GM18502 (cell line): Measurements from ENCODE around the gene ZBTB11.
A peak's percentile ranks its signal among the peaks of the same experiment; 100 is the strongest.
"Not testable (repeated sequence)": the region's sequence is repeated elsewhere in the genome, so short reads cannot be mapped to it uniquely, and the experiment has no call there.

Experiments used
- ATAC-seq: cut with Tn5 transposase; IDR thresholded peaks from one replicate; pipeline ENCODE4 v1.9.1; 2021; ENCODE audit warnings: mild to moderate bottlenecking; ENCODE audit not compliant: unreplicated experiment, poor library complexity

ZBTB11 gene, protein sequence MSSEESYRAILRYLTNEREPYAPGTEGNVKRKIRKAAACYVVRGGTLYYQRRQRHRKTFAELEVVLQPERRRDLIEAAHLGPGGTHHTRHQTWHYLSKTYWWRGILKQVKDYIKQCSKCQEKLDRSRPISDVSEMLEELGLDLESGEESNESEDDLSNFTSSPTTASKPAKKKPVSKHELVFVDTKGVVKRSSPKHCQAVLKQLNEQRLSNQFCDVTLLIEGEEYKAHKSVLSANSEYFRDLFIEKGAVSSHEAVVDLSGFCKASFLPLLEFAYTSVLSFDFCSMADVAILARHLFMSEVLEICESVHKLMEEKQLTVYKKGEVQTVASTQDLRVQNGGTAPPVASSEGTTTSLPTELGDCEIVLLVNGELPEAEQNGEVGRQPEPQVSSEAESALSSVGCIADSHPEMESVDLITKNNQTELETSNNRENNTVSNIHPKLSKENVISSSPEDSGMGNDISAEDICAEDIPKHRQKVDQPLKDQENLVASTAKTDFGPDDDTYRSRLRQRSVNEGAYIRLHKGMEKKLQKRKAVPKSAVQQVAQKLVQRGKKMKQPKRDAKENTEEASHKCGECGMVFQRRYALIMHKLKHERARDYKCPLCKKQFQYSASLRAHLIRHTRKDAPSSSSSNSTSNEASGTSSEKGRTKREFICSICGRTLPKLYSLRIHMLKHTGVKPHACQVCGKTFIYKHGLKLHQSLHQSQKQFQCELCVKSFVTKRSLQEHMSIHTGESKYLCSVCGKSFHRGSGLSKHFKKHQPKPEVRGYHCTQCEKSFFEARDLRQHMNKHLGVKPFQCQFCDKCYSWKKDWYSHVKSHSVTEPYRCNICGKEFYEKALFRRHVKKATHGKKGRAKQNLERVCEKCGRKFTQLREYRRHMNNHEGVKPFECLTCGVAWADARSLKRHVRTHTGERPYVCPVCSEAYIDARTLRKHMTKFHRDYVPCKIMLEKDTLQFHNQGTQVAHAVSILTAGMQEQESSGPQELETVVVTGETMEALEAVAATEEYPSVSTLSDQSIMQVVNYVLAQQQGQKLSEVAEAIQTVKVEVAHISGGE

DNA sequence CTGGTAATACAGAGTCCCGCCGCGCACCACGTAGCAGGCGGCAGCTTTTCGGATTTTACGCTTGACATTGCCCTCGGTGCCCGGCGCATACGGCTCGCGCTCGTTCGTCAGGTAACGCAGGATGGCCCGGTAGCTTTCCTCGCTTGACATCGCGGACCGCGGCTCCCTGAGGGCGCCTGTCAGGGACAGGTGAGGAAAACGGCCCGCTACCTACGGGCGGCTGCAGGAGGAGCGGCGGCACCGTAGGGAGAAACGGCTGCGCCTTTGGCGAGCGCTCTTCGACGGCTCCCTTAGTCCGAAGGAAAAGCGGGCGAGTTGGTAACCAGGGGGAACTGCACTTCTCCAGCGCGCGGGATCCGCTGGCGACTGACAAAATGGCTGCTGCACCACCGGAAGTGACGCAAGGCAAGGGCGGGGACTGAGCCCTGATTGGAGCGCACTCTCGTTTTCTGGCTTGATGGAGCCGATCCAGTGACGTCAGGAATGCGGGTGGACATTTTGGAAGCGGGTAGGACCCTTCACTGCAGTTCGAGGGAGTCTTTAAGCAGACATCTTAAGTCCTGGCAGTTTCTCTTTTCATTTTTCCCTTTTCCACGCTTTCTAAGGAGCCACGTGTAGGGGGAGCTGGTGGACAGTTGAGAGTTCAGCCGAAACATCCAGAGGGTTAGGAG is at the start of gene ZBTB11:
TSS of gene ZBTB11 (minus strand) at position 368 of the 671 bp plus-strand sequence. CDS start at position 150, 218 bp downstream.
- peak; percentile 73 for ATAC-seq

DNA sequence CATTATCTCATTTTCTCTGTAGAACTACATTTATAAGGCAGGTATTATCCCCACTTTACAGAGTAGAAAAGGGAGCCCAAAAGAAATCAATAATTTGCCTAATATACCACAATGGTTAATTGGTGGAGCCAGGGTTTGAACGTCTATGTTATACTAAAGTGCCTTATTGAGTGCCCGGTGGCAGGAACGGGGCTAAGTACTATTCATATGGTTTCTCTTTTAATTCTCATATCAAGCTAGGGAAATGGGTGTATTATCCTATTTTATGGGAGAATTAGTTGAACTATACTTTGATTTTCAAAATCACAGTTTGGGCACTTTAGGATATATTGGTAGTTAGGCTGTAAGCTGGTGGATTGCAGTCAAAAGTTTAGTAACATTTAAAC is 49.0 kb upstream of the ZBTB11 start:
- no peak for ATAC-seq

DNA sequence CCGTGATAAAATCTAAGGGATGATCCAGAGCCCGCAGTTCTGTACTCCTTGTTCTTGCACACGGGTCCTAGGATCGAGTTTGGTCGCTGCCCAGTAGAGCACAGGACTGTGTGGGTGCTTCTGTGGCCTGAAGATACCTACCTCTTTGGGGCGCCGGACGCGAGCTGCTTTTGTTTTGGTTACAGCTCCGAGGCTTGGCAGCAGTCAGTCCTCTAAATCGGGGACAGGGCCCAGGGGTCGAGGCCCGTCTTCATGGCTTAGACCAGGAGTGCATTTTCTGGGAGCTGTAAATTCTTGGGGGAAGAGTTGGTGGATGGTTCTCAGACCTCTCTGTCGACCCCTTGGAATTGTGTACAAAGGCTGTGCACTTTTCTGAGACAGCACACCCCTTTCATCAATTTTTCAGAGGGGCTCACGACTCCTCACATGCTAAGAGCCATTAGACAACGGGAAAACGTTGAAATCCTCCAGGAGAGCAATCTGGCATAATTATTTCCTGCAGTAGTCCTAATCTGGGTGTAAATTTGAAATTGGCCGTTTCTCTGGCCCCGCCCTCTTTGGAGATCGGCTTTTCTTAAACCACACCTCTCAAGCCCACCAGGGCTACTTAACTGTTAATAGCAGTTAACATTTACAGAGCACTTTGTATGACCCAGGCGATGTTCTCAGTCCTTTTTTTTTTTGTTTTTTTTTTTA is 48.4 kb upstream of the ZBTB11 start:
- ATAC-seq, result peak; percentile 21

DNA sequence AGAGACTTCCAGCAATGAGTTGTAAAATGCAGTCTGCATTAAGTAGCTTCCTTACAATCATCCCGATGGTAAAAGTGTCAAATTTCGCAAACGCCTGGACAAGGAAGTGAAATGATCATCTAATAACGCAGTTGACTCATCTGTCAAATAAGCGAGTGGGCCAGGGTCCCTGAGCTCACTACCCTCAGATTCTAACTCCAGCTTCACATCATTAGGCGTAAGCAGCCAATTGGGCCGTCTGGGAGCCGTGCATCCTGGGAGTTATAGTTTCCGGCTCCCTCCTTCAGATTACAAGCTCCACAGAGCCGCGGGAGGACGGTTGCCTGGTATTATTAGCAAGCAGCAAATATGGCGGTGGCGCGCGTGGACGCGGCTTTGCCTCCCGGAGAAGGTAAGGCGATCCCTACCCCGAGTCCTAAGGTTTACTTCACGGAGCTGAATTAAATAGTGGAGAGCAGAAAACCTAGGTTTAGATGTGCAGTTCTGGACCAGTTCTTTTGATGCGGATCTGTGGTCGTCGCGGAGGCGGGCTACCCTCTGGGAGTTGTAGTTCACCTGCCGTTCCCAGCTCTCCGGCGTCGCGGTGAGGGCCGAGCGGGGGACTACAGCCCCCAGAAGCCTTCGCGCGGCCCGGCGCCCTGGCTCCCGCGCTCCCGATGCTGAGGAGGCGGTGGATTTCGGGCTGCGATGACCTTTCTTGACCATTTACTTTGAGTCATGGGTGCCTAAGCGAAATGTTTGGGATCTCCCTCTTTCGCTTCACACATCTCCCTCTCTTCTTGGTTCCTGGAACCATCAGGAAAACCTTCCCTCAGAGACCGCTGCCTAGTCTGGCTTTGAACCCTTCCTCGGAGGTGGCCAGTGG is 47.6 kb upstream of the ZBTB11 start, which contains the start of gene CEP97:
TSS of gene CEP97 (plus strand) at position 286 of the 865 bp plus-strand sequence. CDS start at position 349, 63 bp downstream.
- ATAC-seq, result peak; percentile 90

DNA sequence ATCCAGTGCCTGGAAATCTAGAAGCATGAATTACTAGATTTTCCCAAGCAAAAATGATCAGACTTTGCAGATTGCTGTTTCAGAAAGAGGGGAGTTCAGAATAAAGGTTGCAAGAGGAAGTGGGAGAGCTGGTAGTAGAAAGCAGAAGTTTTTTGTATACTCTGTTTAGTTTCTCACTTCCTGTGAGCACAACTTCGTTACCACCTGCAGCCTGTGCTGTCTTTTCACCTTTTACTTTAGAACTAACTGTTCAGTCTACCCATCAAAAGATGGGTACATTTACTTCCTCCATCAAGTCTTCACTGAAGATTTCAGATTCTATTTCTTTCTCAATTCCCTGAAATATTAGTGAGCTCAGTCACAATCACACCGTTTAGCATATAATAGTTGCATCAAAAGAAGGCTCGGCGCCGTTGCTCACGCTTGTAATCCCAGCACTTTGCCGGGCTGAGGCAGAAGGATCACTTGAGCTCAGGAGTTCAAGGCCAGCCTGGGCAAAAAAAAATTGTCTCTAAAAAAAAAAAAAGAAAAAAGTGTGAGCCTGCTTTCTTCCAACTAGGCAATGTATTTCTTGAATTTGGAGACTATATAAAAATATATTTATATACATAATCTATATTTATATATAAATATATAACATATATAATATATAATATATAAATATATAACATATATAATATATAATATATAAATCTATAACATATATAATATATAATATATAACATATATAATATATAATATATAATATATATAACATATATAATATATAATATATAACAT is 45.7 kb upstream of the ZBTB11 start:
- ATAC-seq, result peak; percentile 51

DNA sequence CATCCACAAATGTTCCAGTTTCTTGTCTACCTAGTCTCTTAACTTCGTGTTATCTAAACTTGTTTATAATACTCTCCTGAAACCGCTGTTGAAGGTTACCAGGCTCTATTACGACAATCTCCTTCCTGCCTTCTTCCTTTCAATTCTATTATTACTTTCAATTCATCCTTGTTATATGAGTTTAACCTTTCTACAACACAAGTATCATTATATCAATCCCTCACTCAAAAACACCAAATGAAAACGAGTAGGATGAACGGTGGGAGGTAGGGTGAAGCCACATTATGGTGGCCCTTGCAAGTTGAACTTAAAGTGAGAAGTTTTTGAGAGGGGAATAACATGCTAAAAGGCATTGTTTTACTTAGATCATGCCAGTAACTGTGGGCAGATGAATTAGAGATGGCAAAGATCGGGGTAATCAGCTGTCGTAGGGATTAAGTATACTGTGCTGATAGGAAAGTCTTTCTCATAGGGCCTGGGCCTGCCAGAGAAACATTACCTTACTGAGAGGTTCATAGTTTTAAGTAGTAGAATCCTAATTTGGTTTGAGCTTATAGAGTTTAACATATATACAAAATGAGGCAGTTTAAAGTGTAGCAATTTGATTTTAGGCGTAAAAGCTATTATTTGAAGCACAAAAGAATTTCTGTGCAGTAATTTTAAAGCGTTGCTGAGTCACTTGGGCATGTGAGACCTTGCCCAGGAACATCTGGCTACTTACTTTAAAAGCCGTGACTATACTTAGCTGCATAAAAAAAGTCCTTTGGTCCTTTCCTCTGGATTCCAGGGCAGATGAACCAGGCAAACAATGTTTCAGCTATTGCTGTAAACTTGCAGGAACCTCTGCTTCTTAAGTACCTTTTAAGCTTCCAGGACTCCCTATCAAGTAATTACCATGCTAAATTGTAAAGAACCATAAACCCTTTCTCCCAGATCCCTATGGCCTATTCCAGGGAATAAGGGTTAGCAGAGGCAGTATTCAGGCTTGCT is 44.2 kb upstream of the ZBTB11 start:
- no peak for ATAC-seq

DNA sequence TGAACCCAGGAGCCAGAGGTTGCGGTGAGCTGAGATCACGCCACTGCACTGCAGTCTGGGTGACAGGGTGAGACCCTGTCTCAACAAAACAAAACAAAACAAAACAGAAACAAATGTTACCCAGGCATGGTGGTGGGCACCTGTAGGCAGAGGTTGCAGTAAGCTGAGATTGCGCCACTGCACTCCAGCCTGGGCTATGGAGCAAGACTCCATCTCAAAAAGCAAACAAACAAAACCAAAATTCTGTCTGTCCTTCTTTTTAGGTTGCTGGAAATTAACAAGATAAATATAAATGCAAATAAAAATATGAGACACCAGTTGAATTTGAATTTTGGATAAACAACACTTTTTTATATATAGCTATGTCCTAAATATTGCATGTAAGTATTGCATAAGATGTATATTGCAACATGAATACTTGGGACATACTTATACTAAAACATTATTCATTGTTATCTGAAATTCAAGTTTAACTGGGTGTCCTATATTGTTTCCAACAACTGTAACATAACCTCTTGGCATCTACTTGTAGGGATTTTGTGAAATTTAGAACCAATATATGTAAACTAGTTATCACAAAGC is 42.8 kb upstream of the ZBTB11 start:
- ATAC-seq, result no peak

DNA sequence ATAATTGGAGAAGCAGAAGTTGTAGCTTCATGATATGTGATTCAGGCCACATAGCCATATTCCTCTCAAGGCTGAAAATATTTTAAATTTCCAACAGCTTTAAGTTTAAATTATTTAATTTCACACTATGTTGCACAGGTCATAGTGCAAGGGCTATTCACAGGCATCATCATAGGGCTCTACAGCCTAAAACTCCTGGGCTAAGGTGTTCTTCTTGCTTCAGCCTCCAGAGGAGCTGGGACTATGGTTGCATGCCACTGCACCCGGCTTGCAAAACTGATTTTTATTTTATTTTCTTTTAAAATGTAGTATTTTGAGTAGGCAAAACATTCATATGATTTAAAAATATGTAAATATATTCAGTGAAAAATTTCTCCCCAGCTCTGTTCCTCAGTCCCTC is 41.5 kb upstream of the ZBTB11 start:
- ATAC-seq, result no peak

DNA sequence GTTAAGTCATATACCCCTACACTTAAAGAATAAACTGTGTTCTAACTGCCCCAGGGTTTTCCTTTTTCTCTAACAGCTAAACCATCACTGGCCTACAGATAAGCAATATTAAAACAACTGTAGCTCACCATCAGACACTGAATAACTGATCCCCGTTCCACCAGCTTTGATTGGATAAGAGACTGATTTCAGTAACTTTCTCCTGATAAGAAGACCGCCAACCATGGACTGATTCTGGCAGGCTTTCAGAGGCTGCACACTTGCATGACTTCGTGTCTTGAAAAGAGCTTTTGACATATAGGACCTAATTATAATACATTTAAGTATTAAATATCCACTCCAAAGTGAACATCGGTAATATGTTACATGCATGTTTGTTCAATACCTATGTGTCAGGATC is 32.2 kb upstream of the ZBTB11 start:
- ATAC-seq, result no peak

DNA sequence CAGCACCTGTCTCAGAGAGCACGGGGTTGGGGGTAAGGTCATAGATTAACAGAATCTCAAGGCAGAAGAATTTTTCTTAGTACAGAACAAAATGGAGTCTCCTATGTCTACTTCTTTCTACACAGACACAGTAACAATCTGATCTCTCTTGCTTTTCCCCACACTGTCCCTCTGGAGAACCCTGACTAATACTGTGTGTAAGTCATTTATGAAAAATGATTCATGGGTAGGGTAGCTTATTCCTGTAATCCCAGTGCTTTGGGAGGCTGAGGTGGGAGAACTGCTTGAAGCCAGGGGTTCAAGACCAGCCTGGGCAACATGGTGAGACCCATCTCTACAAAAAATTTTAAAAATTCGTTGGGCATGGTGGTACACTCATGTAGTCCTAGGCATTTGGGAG is 27.7 kb upstream of the ZBTB11 start:
- not testable (repeated sequence) for ATAC-seq

DNA sequence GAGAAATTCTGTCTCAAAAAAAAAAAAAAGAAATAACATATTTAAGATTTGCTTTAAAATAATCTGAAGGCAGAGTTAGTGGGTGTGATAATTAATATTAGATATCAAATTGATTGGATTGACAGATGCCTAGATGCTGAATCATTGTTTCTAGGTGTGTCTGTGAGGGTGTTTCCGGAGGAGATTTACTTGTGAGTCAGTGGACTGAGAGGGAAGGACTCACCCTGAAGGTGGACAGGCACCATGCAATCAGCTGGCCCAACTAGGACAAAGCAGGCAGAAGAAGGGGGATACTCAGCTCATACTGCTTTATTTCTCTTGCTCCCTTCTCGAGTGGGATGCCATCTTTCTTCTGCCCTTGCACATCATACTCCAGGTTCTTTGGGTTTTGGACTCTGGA is 26.2 kb upstream of the ZBTB11 start:
- ATAC-seq, result no peak

DNA sequence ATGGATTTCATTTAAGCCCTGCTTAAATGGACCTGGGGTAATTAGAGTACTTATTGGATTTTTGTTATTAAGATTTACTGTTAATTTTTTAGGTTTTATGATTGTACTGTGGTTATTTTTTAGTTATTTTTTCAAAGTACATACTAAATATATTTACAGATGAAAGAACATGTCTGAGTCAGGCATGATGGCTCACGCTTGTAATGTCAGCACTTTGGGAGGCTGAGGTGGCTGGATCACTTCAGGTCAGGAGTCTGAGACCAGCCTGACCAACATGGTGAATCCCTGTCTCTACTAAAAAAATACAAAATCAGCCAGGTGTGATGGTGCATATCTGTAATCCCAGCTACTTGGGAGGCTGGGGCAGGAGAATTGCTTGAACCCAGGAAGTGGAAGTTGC is 25.8 kb upstream of the ZBTB11 start:
- no peak for ATAC-seq

DNA sequence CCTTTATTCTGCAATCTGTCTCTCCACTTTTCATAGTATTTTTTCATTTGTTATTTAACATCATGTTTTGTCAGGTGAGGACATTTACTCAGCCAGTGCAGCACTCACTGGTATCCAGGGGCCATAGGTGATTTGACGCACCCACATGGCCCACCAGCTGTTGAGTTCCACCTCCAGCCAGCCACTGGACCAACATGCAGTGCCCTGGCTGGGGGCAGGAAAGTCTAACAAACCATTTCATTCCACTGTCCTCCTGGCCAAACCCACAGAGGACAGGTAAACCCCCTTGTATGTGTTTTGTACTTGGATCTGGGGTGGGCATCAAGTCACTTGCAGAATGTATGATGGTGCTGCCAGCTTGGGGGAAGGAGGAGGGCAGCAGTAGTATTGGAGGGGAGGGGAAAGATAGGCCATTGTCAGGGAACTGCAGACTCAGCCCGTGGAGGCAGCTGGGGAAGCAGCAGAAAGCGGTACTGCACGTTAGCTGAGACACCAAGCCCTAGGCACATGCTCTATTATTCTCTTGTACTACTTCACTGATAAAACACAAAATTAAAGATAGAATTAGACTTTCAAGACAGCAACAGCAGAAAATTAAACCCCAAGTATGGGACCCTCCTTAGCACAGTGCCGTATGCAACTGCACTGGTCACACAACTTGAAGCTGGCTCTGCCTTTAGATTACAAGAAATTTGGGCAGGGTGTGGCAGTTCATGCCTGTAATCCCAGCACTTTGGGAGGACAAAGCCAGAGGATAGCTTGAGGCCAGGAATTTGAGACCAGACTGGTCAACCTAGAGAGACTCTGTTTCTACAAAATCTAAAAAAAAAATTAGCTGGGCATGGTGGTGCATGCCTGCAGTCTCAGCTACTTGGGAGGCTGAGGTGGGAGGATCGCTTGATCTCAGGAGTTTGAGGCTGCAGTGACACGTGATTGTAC is 25.0 kb upstream of the ZBTB11 start:
- ATAC-seq, result no peak

DNA sequence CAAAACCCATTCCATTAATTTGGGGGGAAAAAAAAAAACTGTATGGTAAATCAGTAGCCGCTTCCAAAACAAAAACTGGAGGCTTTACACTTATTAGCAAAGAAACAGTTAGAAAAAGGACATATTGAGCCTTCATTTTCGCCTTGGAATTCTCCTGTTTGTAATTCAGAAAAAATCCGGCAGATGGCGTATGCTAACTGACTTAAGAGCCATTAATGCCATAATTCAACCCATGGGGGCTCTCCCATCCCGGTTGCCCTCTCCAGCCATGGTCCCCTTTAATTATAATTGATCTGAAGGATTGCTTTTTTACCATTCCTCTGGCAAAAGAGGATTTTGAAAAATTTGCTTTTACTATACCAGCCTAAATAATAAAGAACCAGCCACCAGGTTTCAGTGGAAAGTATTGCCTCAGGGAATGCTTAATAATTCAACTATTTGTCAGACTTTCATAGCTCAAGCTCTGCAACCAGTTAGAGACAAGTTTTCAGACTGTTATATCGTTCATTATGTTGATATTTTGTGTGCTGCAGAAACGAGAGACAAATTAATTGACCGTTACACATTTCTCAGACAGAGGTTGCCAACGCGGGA is 18.9 kb upstream of the ZBTB11 start:
- ATAC-seq, result no peak

DNA sequence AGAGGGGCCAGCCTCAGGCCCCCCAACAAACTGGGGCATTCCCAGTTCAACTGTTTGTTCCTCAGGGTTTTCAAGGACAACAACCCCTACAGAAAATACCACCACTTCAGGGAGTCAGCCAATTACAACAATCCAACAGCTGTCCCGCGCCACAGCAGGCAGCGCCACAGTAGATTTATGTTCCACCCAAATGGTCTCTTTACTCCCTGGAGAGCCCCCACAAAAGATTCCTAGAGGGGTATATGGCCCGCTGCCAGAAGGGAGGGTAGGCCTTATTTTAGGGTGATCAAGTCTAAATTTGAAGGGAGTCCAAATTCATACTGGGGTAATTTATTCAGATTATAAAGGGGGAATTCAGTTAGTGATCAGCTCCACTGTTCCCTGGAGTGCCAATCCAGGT is 17.9 kb upstream of the ZBTB11 start:
- ATAC-seq, result not testable (repeated sequence)
